Measurements from ENCODE around the gene PRR23E.

DNA sequence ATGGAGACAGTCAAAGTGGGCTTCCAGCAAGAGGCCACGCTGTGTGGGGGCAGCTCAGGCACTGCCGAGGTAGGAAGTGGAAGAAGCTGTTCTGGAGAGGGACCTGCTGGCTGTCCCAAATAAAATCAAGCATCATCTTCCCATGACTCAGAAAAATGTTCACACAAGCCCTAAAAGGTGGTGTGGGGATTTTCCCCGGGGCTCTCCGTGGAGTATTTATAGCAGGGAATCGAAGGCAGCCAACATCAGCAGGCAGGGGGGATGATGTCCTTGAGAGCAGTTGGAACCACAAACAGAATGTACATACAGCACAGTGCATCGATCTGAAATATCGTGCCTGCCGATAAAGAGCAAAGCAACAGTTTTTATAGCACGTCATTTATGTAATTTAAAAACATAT, 27.6 kb downstream of the PRR23E start:
- TF ChIP-seq FOXA1 (IDR thresholded peaks at IDR 0.05) (no peak), FOXM1 (IDR thresholded peaks at IDR 0.05; ENCODE audit: borderline replicate concordance) (no peak), TARDBP (IDR thresholded peaks at IDR 0.05) (no peak), SP1 (IDR thresholded peaks at IDR 0.05) (no peak), ARNT (IDR thresholded peaks at IDR 0.05) (no peak), BHLHE40 (IDR thresholded peaks at IDR 0.05; ENCODE audit: borderline replicate concordance) (no peak), HDGF (IDR thresholded peaks at IDR 0.05; ENCODE audit: borderline replicate concordance) (no peak), L3MBTL2 (conservative IDR thresholded peaks at IDR 0.05) (no peak), ZNF384 (IDR thresholded peaks at IDR 0.05) (no peak), ELF4 (IDR thresholded peaks at IDR 0.05) (no peak), NFRKB (IDR thresholded peaks at IDR 0.05) (no peak), CTBP1 (IDR thresholded peaks at IDR 0.05; ENCODE audit: borderline replicate concordance) (no peak), SUZ12 (IDR thresholded peaks at IDR 0.05) (no peak)
- TF ChIP-seq, protein P1, sequence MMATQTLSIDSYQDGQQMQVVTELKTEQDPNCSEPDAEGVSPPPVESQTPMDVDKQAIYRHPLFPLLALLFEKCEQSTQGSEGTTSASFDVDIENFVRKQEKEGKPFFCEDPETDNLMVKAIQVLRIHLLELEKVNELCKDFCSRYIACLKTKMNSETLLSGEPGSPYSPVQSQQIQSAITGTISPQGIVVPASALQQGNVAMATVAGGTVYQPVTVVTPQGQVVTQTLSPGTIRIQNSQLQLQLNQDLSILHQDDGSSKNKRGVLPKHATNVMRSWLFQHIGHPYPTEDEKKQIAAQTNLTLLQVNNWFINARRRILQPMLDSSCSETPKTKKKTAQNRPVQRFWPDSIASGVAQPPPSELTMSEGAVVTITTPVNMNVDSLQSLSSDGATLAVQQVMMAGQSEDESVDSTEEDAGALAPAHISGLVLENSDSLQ (IDR thresholded peaks at IDR 0.05): no peak
